ENCODE results near the gene SERPINE2. TPM values are rescaled to one million over a fixed set of nuclear protein-coding genes. Genes with fewer than 3 reads are reported as not detected.

The SERPINE2 gene
- polyA plus RNA-seq, 4 donors = 6.0 to 43.9 (median 21.0) TPM

GRCh38 chr2:223949241-223949840 is 89.7 kb downstream of the SERPINE2 start:
- DNase-seq (no peak), FAIRE-seq (no peak)
- Histone ChIP-seq H3K27ac (ENCODE audit: low read depth in 1 of 3, low read length in 2 of 3) (peak overlapping the region in 1 of 3 donors; percentile 61), H3K4me1 (ENCODE audit: control insufficient read depth in 3 of 3, insufficient read depth in 2 of 3, low read depth in 1 of 3, low read length in 2 of 3) (peaks cover 0 to 9% (median 6%) of the 10 kb centered on the region in 3 donors), H3K9me3 (ENCODE audit: control insufficient read depth in 2 of 2, insufficient read depth in 1 of 2, low read depth in 1 of 2, low read length in 1 of 2) (no peaks in the 10 kb centered on the region), H3K4me3 (ENCODE audit: low read depth in 1 of 3, low read length in 3 of 3) (no peak overlapping the region), H3K36me3 (ENCODE audit: control insufficient read depth in 3 of 3, insufficient read depth in 2 of 3, low read depth in 1 of 3, low read length in 3 of 3) (no peaks in the 10 kb centered on the region), H3K27me3 (ENCODE audit: control insufficient read depth in 3 of 3, insufficient read depth in 3 of 3, low read length in 3 of 3) (no peaks in the 10 kb centered on the region)
- 61 to 77% (median 73%) methylated on average over 3 of the region's 3 CpGs for WGBS, 3 donors

GRCh38 chr2:223947711-223948205 is 91.3 kb downstream of the SERPINE2 start:
- 49 to 63% (median 61%) methylated on average over 5 of the region's 5 CpGs for WGBS, 3 donors

GRCh38 chr2:223945755-223946154 is 93.3 kb downstream of the SERPINE2 start:
- FAIRE-seq = no peak
- no peak overlapping the region for H3K4me3 ChIP-seq (ENCODE audit: low read depth in 1 of 3, low read length in 3 of 3)
- WGBS, 3 donors = 40 to 51% (median 48%) methylated on average over 4 of the region's 4 CpGs

More at GRCh38 chr2:223947711-223948205, 91.3 kb downstream of the SERPINE2 start:
- H3K36me3 ChIP-seq (ENCODE audit: control insufficient read depth in 3 of 3, insufficient read depth in 2 of 3, low read depth in 1 of 3, low read length in 3 of 3) = peaks cover 0 to 3% (median 0%) of the 10 kb centered on the region in 3 donors
- no peaks in the 10 kb centered on the region for H3K27me3 ChIP-seq (ENCODE audit: control insufficient read depth in 3 of 3, insufficient read depth in 3 of 3, low read length in 3 of 3)
- FAIRE-seq (no peak), DNase-seq (no peak)
- peaks cover 0 to 17% (median 10%) of the 10 kb centered on the region in 3 donors for H3K4me1 ChIP-seq (ENCODE audit: control insufficient read depth in 3 of 3, insufficient read depth in 2 of 3, low read depth in 1 of 3, low read length in 2 of 3)
- no peak overlapping the region for H3K4me3 ChIP-seq (ENCODE audit: low read depth in 1 of 3, low read length in 3 of 3)
- no peak overlapping the region for H3K27ac ChIP-seq (ENCODE audit: low read depth in 1 of 3, low read length in 2 of 3)
- H3K9me3 ChIP-seq (ENCODE audit: control insufficient read depth in 2 of 2, insufficient read depth in 1 of 2, low read depth in 1 of 2, low read length in 1 of 2) = no peaks in the 10 kb centered on the region

GRCh38 chr2:223944703-223945531 is 94.2 kb downstream of the SERPINE2 start, which contains the start of gene WDFY1:
Gene WDFY1, minus strand, starts transcription at chr2:223945335. Its CDS starts 51 bp downstream, at chr2:223945284.
- FAIRE-seq (no peak), DNase-seq (peak; percentile 81 to 95)
- Histone ChIP-seq H3K9me3 (ENCODE audit: control insufficient read depth in 2 of 2, insufficient read depth in 1 of 2, low read depth in 1 of 2, low read length in 1 of 2) (no peaks in the 10 kb centered on the region), H3K27me3 (ENCODE audit: control insufficient read depth in 3 of 3, insufficient read depth in 3 of 3, low read length in 3 of 3) (no peaks in the 10 kb centered on the region), H3K4me1 (ENCODE audit: control insufficient read depth in 3 of 3, insufficient read depth in 2 of 3, low read depth in 1 of 3, low read length in 2 of 3) (peaks cover 5 to 18% (median 13%) of the 10 kb centered on the region in 3 donors), H3K27ac (ENCODE audit: low read depth in 1 of 3, low read length in 2 of 3) (peak within 1 kb of the TSS; percentile 88 to 97 (median 91)), H3K36me3 (ENCODE audit: control insufficient read depth in 3 of 3, insufficient read depth in 2 of 3, low read depth in 1 of 3, low read length in 3 of 3) (peaks cover 0 to 3% (median 0%) of the 10 kb centered on the region in 3 donors), H3K4me3 (ENCODE audit: low read depth in 1 of 3, low read length in 3 of 3) (peak within 1 kb of the TSS; percentile 75 to 98 (median 92))
- WGBS, 3 donors = 0 to 1% (median 0%) methylated on average over 46 to 87 of the region's 87 CpGs

More at GRCh38 chr2:223945755-223946154, 93.3 kb downstream of the SERPINE2 start:
- H3K27ac ChIP-seq (ENCODE audit: low read depth in 1 of 3, low read length in 2 of 3) = no peak overlapping the region
- no peaks in the 10 kb centered on the region for H3K27me3 ChIP-seq (ENCODE audit: control insufficient read depth in 3 of 3, insufficient read depth in 3 of 3, low read length in 3 of 3)
- H3K4me1 ChIP-seq (ENCODE audit: control insufficient read depth in 3 of 3, insufficient read depth in 2 of 3, low read depth in 1 of 3, low read length in 2 of 3) = peaks cover 5 to 18% (median 14%) of the 10 kb centered on the region in 3 donors
- H3K36me3 ChIP-seq (ENCODE audit: control insufficient read depth in 3 of 3, insufficient read depth in 2 of 3, low read depth in 1 of 3, low read length in 3 of 3) = peaks cover 0 to 3% (median 0%) of the 10 kb centered on the region in 3 donors
- DNase-seq = no peak
- no peaks in the 10 kb centered on the region for H3K9me3 ChIP-seq (ENCODE audit: control insufficient read depth in 2 of 2, insufficient read depth in 1 of 2, low read depth in 1 of 2, low read length in 1 of 2)

- peak; percentile 37 to 79 for DNase-seq
- FAIRE-seq = no peak
- H3K27me3 ChIP-seq (ENCODE audit: control insufficient read depth in 3 of 3, insufficient read depth in 3 of 3, low read length in 3 of 3) = no peaks in the 10 kb centered on the region
- peaks cover 0 to 5% (median 0%) of the 10 kb centered on the region in 3 donors for H3K36me3 ChIP-seq (ENCODE audit: control insufficient read depth in 3 of 3, insufficient read depth in 2 of 3, low read depth in 1 of 3, low read length in 3 of 3)
- peak overlapping the region; percentile 75 to 98 (median 92) for H3K4me3 ChIP-seq (ENCODE audit: low read depth in 1 of 3, low read length in 3 of 3)
- no peaks in the 10 kb centered on the region for H3K9me3 ChIP-seq (ENCODE audit: control insufficient read depth in 2 of 2, insufficient read depth in 1 of 2, low read depth in 1 of 2, low read length in 1 of 2)
- peaks cover 5 to 18% (median 13%) of the 10 kb centered on the region in 3 donors for H3K4me1 ChIP-seq (ENCODE audit: control insufficient read depth in 3 of 3, insufficient read depth in 2 of 3, low read depth in 1 of 3, low read length in 2 of 3)
- peak overlapping the region; percentile 88 to 97 (median 91) for H3K27ac ChIP-seq (ENCODE audit: low read depth in 1 of 3, low read length in 2 of 3)
- WGBS, 3 donors = 1 to 2% (median 2%) methylated on average over 45 to 46 of the region's 46 CpGs
Observed at GRCh38 chr2:223944166-223944702, 94.9 kb downstream of the SERPINE2 start.

GRCh38 chr2:223943561-223944008 is 95.5 kb downstream of the SERPINE2 start:
- 7 to 25% (median 18%) methylated on average over 7 of the region's 7 CpGs for WGBS, 3 donors
- Histone ChIP-seq H3K4me3 (ENCODE audit: low read depth in 1 of 3, low read length in 3 of 3) (peak overlapping the region; percentile 75 to 98 (median 92)), H3K4me1 (ENCODE audit: control insufficient read depth in 3 of 3, insufficient read depth in 2 of 3, low read depth in 1 of 3, low read length in 2 of 3) (peaks cover 5 to 18% (median 13%) of the 10 kb centered on the region in 3 donors), H3K36me3 (ENCODE audit: control insufficient read depth in 3 of 3, insufficient read depth in 2 of 3, low read depth in 1 of 3, low read length in 3 of 3) (peaks cover 0 to 5% (median 0%) of the 10 kb centered on the region in 3 donors), H3K27me3 (ENCODE audit: control insufficient read depth in 3 of 3, insufficient read depth in 3 of 3, low read length in 3 of 3) (no peaks in the 10 kb centered on the region), H3K9me3 (ENCODE audit: control insufficient read depth in 2 of 2, insufficient read depth in 1 of 2, low read depth in 1 of 2, low read length in 1 of 2) (no peaks in the 10 kb centered on the region), H3K27ac (ENCODE audit: low read depth in 1 of 3, low read length in 2 of 3) (peak overlapping the region in 2 of 3 donors; percentile 88 to 97)
- FAIRE-seq (no peak), DNase-seq (peak; percentile 77 to 85)

- FAIRE-seq (no peak), DNase-seq (no peak)
- Histone ChIP-seq H3K4me3 (ENCODE audit: low read depth in 1 of 3, low read length in 3 of 3) (peak overlapping the region; percentile 0 to 92 (median 7)), H3K36me3 (ENCODE audit: control insufficient read depth in 3 of 3, insufficient read depth in 2 of 3, low read depth in 1 of 3, low read length in 3 of 3) (peaks cover 0 to 5% (median 0%) of the 10 kb centered on the region in 3 donors), H3K4me1 (ENCODE audit: control insufficient read depth in 3 of 3, insufficient read depth in 2 of 3, low read depth in 1 of 3, low read length in 2 of 3) (peaks cover 5 to 18% (median 15%) of the 10 kb centered on the region in 3 donors), H3K9me3 (ENCODE audit: control insufficient read depth in 2 of 2, insufficient read depth in 1 of 2, low read depth in 1 of 2, low read length in 1 of 2) (no peaks in the 10 kb centered on the region), H3K27me3 (ENCODE audit: control insufficient read depth in 3 of 3, insufficient read depth in 3 of 3, low read length in 3 of 3) (no peaks in the 10 kb centered on the region), H3K27ac (ENCODE audit: low read depth in 1 of 3, low read length in 2 of 3) (peak overlapping the region; percentile 30 to 97 (median 88))
- WGBS, 3 donors = 36 to 63% (median 40%) methylated on average over 1 of the region's 1 CpG
Observed at GRCh38 chr2:223943135-223943534, 96.0 kb downstream of the SERPINE2 start.

Measured in small intestine (tissue), 7 donors.